ENCODE data around the gene RBFOX1. TPM values are rescaled to one million over a fixed set of nuclear protein-coding genes. Genes with fewer than 3 reads are reported as not detected.

RBFOX1 gene
- total RNA-seq, 1 donor from 2014 or later = not detected

- H3K27ac Mint-ChIP-seq (ENCODE audit: unreplicated experiment) = no peak overlapping the region
- DNase-seq (ENCODE audit: low spot score) = no peak
- no peaks in the 10 kb centered on the region for H3K4me1 Mint-ChIP-seq (ENCODE audit: low read depth)
- no peaks in the 10 kb centered on the region for H3K36me3 Mint-ChIP-seq (ENCODE audit: low read depth)
- H3K4me3 Mint-ChIP-seq (ENCODE audit: unreplicated experiment) = no peak overlapping the region
- TF ChIP-seq CTCF (IDR thresholded peaks at IDR 0.05) = no peak
- peaks cover 7% of the 10 kb centered on the region for H3K9me3 Mint-ChIP-seq (ENCODE audit: low read depth)
- H3K27me3 Mint-ChIP-seq (ENCODE audit: low read depth) = no peaks in the 10 kb centered on the region
These were observed 382.1 kb downstream of the RBFOX1 start for GRCh38 chr16:7714775-7715174.

GRCh38 chr16:7716660-7717550, 384.3 kb downstream of the RBFOX1 start:
- Mint-ChIP-seq H3K36me3 (ENCODE audit: low read depth) (no peaks in the 10 kb centered on the region), H3K4me3 (ENCODE audit: unreplicated experiment) (no peak overlapping the region), H3K9me3 (ENCODE audit: low read depth) (peaks cover 13% of the 10 kb centered on the region), H3K27ac (ENCODE audit: unreplicated experiment) (no peak overlapping the region), H3K4me1 (ENCODE audit: low read depth) (no peaks in the 10 kb centered on the region), H3K27me3 (ENCODE audit: low read depth) (no peaks in the 10 kb centered on the region)
- no peak for TF ChIP-seq CTCF (IDR thresholded peaks at IDR 0.05)
- DNase-seq (ENCODE audit: low spot score) = no peak

- Mint-ChIP-seq H3K27me3 (ENCODE audit: low read depth) (no peaks in the 10 kb centered on the region), H3K4me1 (ENCODE audit: low read depth) (no peaks in the 10 kb centered on the region), H3K4me3 (ENCODE audit: unreplicated experiment) (no peak overlapping the region), H3K36me3 (ENCODE audit: low read depth) (no peaks in the 10 kb centered on the region), H3K27ac (ENCODE audit: unreplicated experiment) (no peak overlapping the region), H3K9me3 (ENCODE audit: low read depth) (peaks cover 44% of the 10 kb centered on the region)
- TF ChIP-seq CTCF (IDR thresholded peaks at IDR 0.05) = no peak
- DNase-seq (ENCODE audit: low spot score) = no peak
These were observed 390.1 kb downstream of the RBFOX1 start for GRCh38 chr16:7722761-7723160.

GRCh38 chr16:7731141-7731540, 398.5 kb downstream of the RBFOX1 start:
- Mint-ChIP-seq H3K4me1 (ENCODE audit: low read depth) (no peaks in the 10 kb centered on the region), H3K9me3 (ENCODE audit: low read depth) (peaks cover 45% of the 10 kb centered on the region), H3K27me3 (ENCODE audit: low read depth) (no peaks in the 10 kb centered on the region), H3K36me3 (ENCODE audit: low read depth) (no peaks in the 10 kb centered on the region), H3K4me3 (ENCODE audit: unreplicated experiment) (no peak overlapping the region), H3K27ac (ENCODE audit: unreplicated experiment) (no peak overlapping the region)
- no peak for TF ChIP-seq CTCF (IDR thresholded peaks at IDR 0.05)
- no peak for DNase-seq (ENCODE audit: low spot score)

- H3K27me3 Mint-ChIP-seq (ENCODE audit: low read depth) = no peaks in the 10 kb centered on the region
- no peak for DNase-seq (ENCODE audit: low spot score)
- H3K4me3 Mint-ChIP-seq (ENCODE audit: unreplicated experiment) = no peak overlapping the region
- H3K9me3 Mint-ChIP-seq (ENCODE audit: low read depth) = peaks cover 67% of the 10 kb centered on the region
- no peaks in the 10 kb centered on the region for H3K4me1 Mint-ChIP-seq (ENCODE audit: low read depth)
- no peak overlapping the region for H3K27ac Mint-ChIP-seq (ENCODE audit: unreplicated experiment)
- H3K36me3 Mint-ChIP-seq (ENCODE audit: low read depth) = no peaks in the 10 kb centered on the region
- no peak for TF ChIP-seq CTCF (IDR thresholded peaks at IDR 0.05)
These were observed 403.6 kb downstream of the RBFOX1 start for GRCh38 chr16:7736138-7736665.

Measured in chondrocyte (in vitro differentiated cells).